Measurements from ENCODE around the gene LRRC38.

LRRC38 gene

GRCh38 chr1:13516606-13517005, 2.8 kb upstream of the LRRC38 start:
- TF ChIP-seq CTCF (IDR thresholded peaks at IDR 0.05), result no peak

GRCh38 chr1:13514821-13515220, 1.0 kb upstream of the LRRC38 start:
- no peak for TF ChIP-seq CTCF (IDR thresholded peaks at IDR 0.05)

- TF ChIP-seq CTCF (IDR thresholded peaks at IDR 0.05), result no peak
These were observed 524 bp downstream of the LRRC38 start for GRCh38 chr1:13513063-13513894.

GRCh38 chr1:13512472-13512871, 1.3 kb downstream of the LRRC38 start:
- TF ChIP-seq CTCF (IDR thresholded peaks at IDR 0.05), result no peak

- TF ChIP-seq CTCF (IDR thresholded peaks at IDR 0.05), result no peak
These were observed 3.3 kb downstream of the LRRC38 start for GRCh38 chr1:13510499-13510898.

GRCh38 chr1:13507075-13507474, 6.7 kb downstream of the LRRC38 start:
- TF ChIP-seq CTCF (IDR thresholded peaks at IDR 0.05), result no peak

- TF ChIP-seq CTCF (IDR thresholded peaks at IDR 0.05), result no peak
These were observed 8.8 kb downstream of the LRRC38 start for GRCh38 chr1:13505020-13505419.
